Endodermal cell (in vitro differentiated cells): ENCODE results near the gene HBE1. TPM values are rescaled to one million over a fixed set of nuclear protein-coding genes. Genes with fewer than 3 reads are reported as not detected.

Experiments used
- DNase-seq: peaks from one replicate; pipeline ENCODE4 v3.0.0-alpha.2; 2017
- H3K27ac ChIP-seq: 2 replicates; pipeline ENCODE4 v1.5.1; 2013; ENCODE audit warnings: mild to moderate bottlenecking, low read depth, low read length, moderate library complexity
- H3K27me3 ChIP-seq: 2 replicates; pipeline ENCODE4 v1.6.1; 2013; ENCODE audit warnings: mild to moderate bottlenecking, low read length, moderate library complexity; ENCODE audit not compliant: insufficient read depth, control insufficient read depth, poor library complexity, severe bottlenecking
- H3K36me3 ChIP-seq: 2 replicates; pipeline ENCODE4 v1.7.0; 2013; ENCODE audit warnings: mild to moderate bottlenecking, low read length, moderate library complexity; ENCODE audit not compliant: control insufficient read depth, insufficient read depth
- H3K4me1 ChIP-seq: one replicate; pipeline ENCODE4 v1.7.0; 2013; ENCODE audit warnings: low read length; ENCODE audit not compliant: control insufficient read depth, insufficient read depth
- H3K4me3 ChIP-seq: 2 replicates; pipeline ENCODE4 v1.5.1; 2013; ENCODE audit warnings: mild to moderate bottlenecking, low read length, moderate library complexity
- H3K9ac ChIP-seq: 2 replicates; pipeline ENCODE4 v1.6.1; 2013; ENCODE audit warnings: mild to moderate bottlenecking, low read length, moderate library complexity; ENCODE audit not compliant: poor library complexity, severe bottlenecking; ENCODE audit errors: extremely low read depth
- H3K9me3 ChIP-seq: 2 replicates; pipeline ENCODE4 v1.6.1; 2013; ENCODE audit warnings: mild to moderate bottlenecking, low read length, moderate library complexity; ENCODE audit not compliant: control insufficient read depth
- H3K27ac Mint-ChIP-seq: 2 replicates; pipeline ENCODE4 v1.8.0; 2020; ENCODE audit warnings: mixed read lengths
- H3K27me3 Mint-ChIP-seq: 2 replicates; pipeline ENCODE4 v1.8.0; 2021; ENCODE audit warnings: mild to moderate bottlenecking, mixed read lengths; ENCODE audit not compliant: insufficient read depth
- H3K36me3 Mint-ChIP-seq: 2 replicates; pipeline ENCODE4 v1.8.0; 2020; ENCODE audit warnings: low read depth, mixed read lengths
- H3K4me1 Mint-ChIP-seq: 2 replicates; pipeline ENCODE4 v1.8.0; 2020; ENCODE audit warnings: mixed read lengths
- H3K4me3 Mint-ChIP-seq: 2 replicates; pipeline ENCODE4 v1.8.0; 2020; ENCODE audit warnings: mild to moderate bottlenecking, moderate library complexity, mixed read lengths
- H3K9me3 Mint-ChIP-seq: 2 replicates; pipeline ENCODE4 v1.8.0; 2020; ENCODE audit warnings: mild to moderate bottlenecking, mixed read lengths
- CTCF ChIP-seq: fragments of 200-600 bp; sonication (generic); conservative IDR thresholded peaks from 2 replicates; pipeline ENCODE4 v1.5.0; 2021; ENCODE audit warnings: antibody characterized with exemption, mild to moderate bottlenecking
- WGBS, 2 experiments: methylation state at CpG; one replicate each; pipeline versions ENCODE4 v1.1.5 to v1.1.7; 2013; ENCODE audit warnings: missing lambda C conversion rate in 2 of 2, mixed read lengths in 1 of 2; ENCODE audit not compliant: insufficient coverage in 1 of 2, insufficient read length in 1 of 2; 5-methylcytosine and 5-hydroxymethylcytosine counted together
- total RNA-seq, 2 donors: library from RNA; stranded (reverse); fragmentation: NEBNext Ultra II Directional in 1 of 2; extraction: Animal tissue kit (Norgen Biotek cat#: 25700) in 1 of 2; gene quantifications; 2 replicates in 1 of 2; 3 replicates in 1 of 2; pipeline ENCODE4 v1.2.1, GENCODE V29; 2021

HBE1 gene
- total RNA-seq, 2 donors from 2014 or later, result 0.81 to 6.1 TPM

GRCh38 chr11:5232176-5232575 is 37.6 kb downstream of the HBE1 start:
- Histone ChIP-seq H3K27me3 (no peaks in the 10 kb centered on the region), H3K4me1 (no peaks in the 10 kb centered on the region), H3K4me3 (no peak overlapping the region), H3K27ac (no peak overlapping the region), H3K9me3 (no peaks in the 10 kb centered on the region), H3K36me3 (no peaks in the 10 kb centered on the region), H3K9ac (no peak overlapping the region)
- TF ChIP-seq CTCF, result no peak
- peaks cover 1% of the 10 kb centered on the region for H3K27me3 Mint-ChIP-seq
- WGBS, 2 experiments, result 94 to 100% methylated on average over 2 to 3 of the region's 3 CpGs
- no peak for DNase-seq
- H3K9me3 Mint-ChIP-seq, result no peaks in the 10 kb centered on the region
- no peak overlapping the region for H3K4me3 Mint-ChIP-seq
- H3K4me1 Mint-ChIP-seq, result peaks cover 5% of the 10 kb centered on the region
- no peak overlapping the region for H3K27ac Mint-ChIP-seq
- no peaks in the 10 kb centered on the region for H3K36me3 Mint-ChIP-seq

GRCh38 chr11:5231111-5231510 is 38.6 kb downstream of the HBE1 start:
- Histone ChIP-seq H3K36me3 (no peaks in the 10 kb centered on the region), H3K4me3 (no peak overlapping the region), H3K4me1 (no peaks in the 10 kb centered on the region), H3K9ac (no peak overlapping the region), H3K9me3 (no peaks in the 10 kb centered on the region), H3K27ac (no peak overlapping the region), H3K27me3 (no peaks in the 10 kb centered on the region)
- Mint-ChIP-seq H3K9me3 (no peaks in the 10 kb centered on the region), H3K27ac (no peak overlapping the region), H3K27me3 (peaks cover 1% of the 10 kb centered on the region), H3K36me3 (no peaks in the 10 kb centered on the region), H3K4me3 (no peak overlapping the region), H3K4me1 (peaks cover 5% of the 10 kb centered on the region)
- DNase-seq, result no peak
- TF ChIP-seq CTCF, result no peak
- 91% methylated on average over 2 of the region's 2 CpGs; no CpG with 5 or more reads in 1 of the 2 experiments for WGBS, 2 experiments

DNA sequence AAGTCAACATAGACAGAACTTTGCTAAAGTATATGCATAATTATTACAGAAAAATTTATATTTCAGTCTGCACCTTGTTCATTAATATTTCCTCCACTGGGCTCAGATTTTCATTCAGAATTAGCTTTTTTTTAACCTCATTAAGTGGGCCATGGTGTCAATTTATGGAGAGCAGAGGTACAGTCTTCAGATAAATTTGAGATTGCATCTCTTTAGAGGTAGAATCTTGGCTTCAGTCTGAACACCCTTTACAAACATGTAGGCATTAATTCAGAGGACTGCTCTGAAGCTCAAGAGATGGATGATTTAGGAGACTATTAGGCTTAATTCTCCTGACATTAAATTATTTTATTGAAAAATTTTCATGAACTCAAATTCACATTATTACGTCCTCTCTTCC is 39.5 kb downstream of the HBE1 start:
- no peaks in the 10 kb centered on the region for H3K4me1 ChIP-seq
- no peaks in the 10 kb centered on the region for H3K27me3 ChIP-seq
- H3K9me3 ChIP-seq, result no peaks in the 10 kb centered on the region
- no peak overlapping the region for H3K27ac ChIP-seq
- H3K9ac ChIP-seq, result no peak overlapping the region
- Mint-ChIP-seq H3K4me1 (peaks cover 5% of the 10 kb centered on the region), H3K9me3 (no peaks in the 10 kb centered on the region), H3K4me3 (no peak overlapping the region), H3K27me3 (peaks cover 1% of the 10 kb centered on the region), H3K27ac (no peak overlapping the region), H3K36me3 (no peaks in the 10 kb centered on the region)
- TF ChIP-seq CTCF, result no peak
- no peaks in the 10 kb centered on the region for H3K36me3 ChIP-seq
- DNase-seq, result no peak
- no peak overlapping the region for H3K4me3 ChIP-seq
- WGBS, 2 experiments, result 83 to 100% methylated on average over 1 of the region's 1 CpG
